Stimulated activated CD4-positive, alpha-beta T cell treated with anti-CD3 and anti-CD28 coated beads, TNF-alpha, amount 100 ng/mL, for 1 hour (primary cell): Measurements from ENCODE around the gene MS4A13.
"Not testable (repeated sequence)": the region's sequence is repeated elsewhere in the genome, so short reads cannot be mapped to it uniquely, and the experiment has no call there.

Experiments used
- DNase-seq, 3 donors: peaks; one replicate each; pipeline ENCODE4 v3.0.0-alpha.2; 2020; ENCODE audit warnings: low read depth in 3 of 3, low spot score in 1 of 3

MS4A13 gene

GRCh38 chr11:60530454-60531100 lies 15.4 kb downstream of the MS4A13 start:
- DNase-seq: no peak

GRCh38 chr11:60532383-60532782 lies 17.2 kb downstream of the MS4A13 start:
- DNase-seq: not testable (repeated sequence)

GRCh38 chr11:60538627-60539026 lies 23.4 kb downstream of the MS4A13 start:
- not testable (repeated sequence) for DNase-seq

GRCh38 chr11:60544077-60544476 lies 28.9 kb downstream of the MS4A13 start:
- no peak for DNase-seq

GRCh38 chr11:60561254-60561653 lies 46.1 kb downstream of the MS4A13 start:
- no peak for DNase-seq

- DNase-seq: no peak
Measured at GRCh38 chr11:60563553-60564235, 48.5 kb downstream of the MS4A13 start.

GRCh38 chr11:60566776-60567175 lies 51.6 kb downstream of the MS4A13 start:
- no peak for DNase-seq

- no peak for DNase-seq
Measured at GRCh38 chr11:60570970-60571369, 55.8 kb downstream of the MS4A13 start.

- no peak for DNase-seq
Measured at GRCh38 chr11:60589611-60590010, 74.4 kb downstream of the MS4A13 start.
